Neuronal stem cell (in vitro differentiated cells): ENCODE data around the gene STEAP3.

ENCODE experiments used
- DNase-seq: peaks from one replicate; pipeline ENCODE4 v3.0.0-alpha.2; 2013; ENCODE audit warnings: low spot score
- H2AFZ ChIP-seq: one replicate; pipeline ENCODE4 v1.6.1; 2013; ENCODE audit warnings: mild to moderate bottlenecking, low read length, inconsistent platforms
- H2AK5ac ChIP-seq: 2 replicates; pipeline ENCODE4 v1.6.1; 2013; ENCODE audit warnings: low read depth, mild to moderate bottlenecking, inconsistent platforms, low read length, moderate library complexity, mixed read lengths
- H2BK120ac ChIP-seq: 2 replicates; pipeline ENCODE4 v1.6.1; 2013; ENCODE audit warnings: low read depth, mild to moderate bottlenecking, inconsistent platforms, low read length, moderate library complexity, mixed read lengths
- H2BK12ac ChIP-seq: one replicate; pipeline ENCODE4 v1.6.1; 2013; ENCODE audit warnings: low read length, inconsistent platforms
- H2BK15ac ChIP-seq: 2 replicates; pipeline ENCODE4 v1.6.1; 2013; ENCODE audit warnings: mild to moderate bottlenecking, low read length, inconsistent platforms, mixed read lengths
- H2BK5ac ChIP-seq: one replicate; pipeline ENCODE4 v1.6.1; 2013; ENCODE audit warnings: inconsistent platforms, mild to moderate bottlenecking, low read length, moderate library complexity
- H3K14ac ChIP-seq: one replicate; pipeline ENCODE4 v1.6.1; 2013; ENCODE audit warnings: low read length, inconsistent platforms
- H3K18ac ChIP-seq: 2 replicates; pipeline ENCODE4 v1.6.1; 2013; ENCODE audit warnings: low read length, inconsistent platforms
- H3K23ac ChIP-seq: 2 replicates; pipeline ENCODE4 v1.6.1; 2013; ENCODE audit warnings: low read depth, mild to moderate bottlenecking, mixed read lengths, low read length, inconsistent platforms; ENCODE audit not compliant: poor library complexity
- H3K27ac ChIP-seq: replicated peaks from 3 replicates; pipeline ENCODE4 v1.5.1; 2013; ENCODE audit warnings: low read length, inconsistent platforms
- H3K27me3 ChIP-seq, 3 experiments: 2 replicates each; pipeline ENCODE4 v1.6.1; 2013; ENCODE audit warnings: low read length in 3 of 3, mild to moderate bottlenecking in 2 of 3, inconsistent platforms in 1 of 3, low read depth in 1 of 3, mixed read lengths in 1 of 3, moderate library complexity in 1 of 3; ENCODE audit not compliant: control insufficient read depth in 3 of 3, insufficient read depth in 3 of 3
- H3K36me3 ChIP-seq, 2 donors: replicated peaks in 1 of 2; 2 replicates each; pipeline ENCODE4 v1.6.1; 2013; ENCODE audit warnings: low read length in 2 of 2; ENCODE audit not compliant: control insufficient read depth in 2 of 2, insufficient read depth in 2 of 2
- H3K4ac ChIP-seq: 2 replicates; pipeline ENCODE4 v1.6.1; 2013; ENCODE audit warnings: inconsistent platforms, mild to moderate bottlenecking, low read length, moderate library complexity
- H3K4me1 ChIP-seq, 2 donors: 1 replicate in 1 of 2; 2 replicates in 1 of 2; pipeline ENCODE4 v1.6.1; 2013; ENCODE audit warnings: low read length in 2 of 2, low read depth in 1 of 2; ENCODE audit not compliant: control insufficient read depth in 2 of 2, insufficient read depth in 1 of 2
- H3K4me2 ChIP-seq: one replicate; pipeline ENCODE4 v1.6.1; 2013; ENCODE audit warnings: mild to moderate bottlenecking, low read length, inconsistent platforms; ENCODE audit not compliant: insufficient read depth, poor library complexity, severe bottlenecking
- H3K4me3 ChIP-seq, 2 donors: 2 replicates each; pipeline ENCODE4 v1.5.1; 2013; ENCODE audit warnings: low read length in 2 of 2, mild to moderate bottlenecking in 2 of 2, inconsistent platforms in 1 of 2, moderate library complexity in 1 of 2
- H3K79me1 ChIP-seq: one replicate; pipeline ENCODE4 v1.6.1; 2013; ENCODE audit warnings: low read depth, mild to moderate bottlenecking, inconsistent platforms, low read length, moderate library complexity
- H3K9ac ChIP-seq: one replicate; pipeline ENCODE4 v1.6.1; 2013; ENCODE audit warnings: mild to moderate bottlenecking, low read depth, low read length, inconsistent platforms; ENCODE audit not compliant: poor library complexity
- H3K9me3 ChIP-seq, 2 donors: replicated peaks in 1 of 2; 2 replicates each; pipeline versions ENCODE3 to v1.6.1; 2013; ENCODE audit warnings: low read length in 2 of 2, mild to moderate bottlenecking in 2 of 2, inconsistent platforms in 1 of 2, low read depth in 1 of 2, mixed read lengths in 1 of 2, moderate library complexity in 1 of 2; ENCODE audit not compliant: control insufficient read depth in 2 of 2, insufficient read depth in 1 of 2
- H4K8ac ChIP-seq: one replicate; pipeline ENCODE4 v1.6.1; 2013; ENCODE audit warnings: low read depth, mild to moderate bottlenecking, inconsistent platforms, low read length, moderate library complexity
- H4K91ac ChIP-seq: one replicate; pipeline ENCODE4 v1.6.1; 2013; ENCODE audit warnings: low read length, low read depth, mild to moderate bottlenecking, inconsistent platforms; ENCODE audit not compliant: poor library complexity
- WGBS, 2 donors: extraction: QIAGEN DNeasy Blood & Tissue Kit; methylation state at CpG; one replicate each; pipeline ENCODE4 v1.1.7; 2013; ENCODE audit warnings: missing lambda C conversion rate in 2 of 2, mixed read lengths in 1 of 2; ENCODE audit not compliant: insufficient read length in 2 of 2, insufficient replicate concordance in 1 of 2; ENCODE audit errors: extremely low coverage in 2 of 2; 5-methylcytosine and 5-hydroxymethylcytosine counted together

The STEAP3 gene

DNA sequence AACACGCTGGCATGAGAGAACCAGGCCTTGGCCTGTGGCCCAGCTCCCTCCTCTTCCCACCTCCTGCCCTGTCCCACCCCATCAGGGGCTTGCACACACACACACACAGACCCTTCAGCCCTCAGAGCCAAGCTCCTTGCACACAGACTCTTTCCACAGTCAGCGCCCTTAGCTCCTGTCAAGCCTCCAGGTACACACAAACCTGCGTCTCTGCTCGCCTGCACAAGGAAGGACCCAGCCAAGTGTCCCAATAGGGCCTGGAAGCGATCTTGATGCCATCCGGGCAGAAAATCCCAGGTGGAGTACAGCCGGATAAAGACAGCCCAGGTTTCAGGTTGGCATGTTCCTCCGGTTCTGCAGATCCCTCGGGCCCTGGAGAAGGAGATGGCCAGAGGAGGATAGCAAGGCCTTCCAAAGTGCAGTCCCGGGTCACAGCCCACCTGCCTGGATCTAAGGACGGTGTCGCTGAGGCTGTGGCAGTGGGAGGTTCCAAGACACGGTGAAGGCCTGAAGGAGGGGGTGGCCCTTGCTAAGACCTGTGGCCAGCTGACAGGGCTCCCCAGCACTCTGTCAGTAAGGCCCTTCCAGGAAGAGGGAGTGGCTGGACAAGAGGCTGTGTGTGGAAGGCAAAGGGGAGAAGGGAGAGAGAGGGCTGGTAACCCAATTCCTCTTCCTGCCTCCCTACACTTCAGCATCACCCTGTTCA, 18.5 kb upstream of the STEAP3 start:
- H2BK15ac ChIP-seq = no peak overlapping the region
- H4K8ac ChIP-seq = no peak overlapping the region
- no CpG with 5 or more reads among the region's 13 CpGs for WGBS, 2 donors
- H3K36me3 ChIP-seq = no peaks in the 10 kb centered on the region
- no peak overlapping the region for H2BK5ac ChIP-seq
- H2AFZ ChIP-seq = no peak overlapping the region
- H3K4me2 ChIP-seq = no peak overlapping the region
- H4K91ac ChIP-seq = no peak overlapping the region
- H3K4ac ChIP-seq = no peak overlapping the region
- H3K4me3 ChIP-seq = no peak overlapping the region
- H2AK5ac ChIP-seq = peak overlapping the region; percentile 41
- DNase-seq = no peak
- H3K27ac ChIP-seq = no peak overlapping the region
- H2BK12ac ChIP-seq = no peak overlapping the region
- H3K27me3 ChIP-seq = peaks cover 0 to 20% (median 0%) of the 10 kb centered on the region in 3 experiments
- H3K4me1 ChIP-seq = no peaks in the 10 kb centered on the region
- H3K9ac ChIP-seq = no peak overlapping the region
- H3K79me1 ChIP-seq = no peaks in the 10 kb centered on the region
- no peak overlapping the region for H3K23ac ChIP-seq
- no peaks in the 10 kb centered on the region for H3K9me3 ChIP-seq
- peak overlapping the region; percentile 36 for H3K18ac ChIP-seq
- H3K14ac ChIP-seq = no peak overlapping the region
- no peak overlapping the region for H2BK120ac ChIP-seq

DNA sequence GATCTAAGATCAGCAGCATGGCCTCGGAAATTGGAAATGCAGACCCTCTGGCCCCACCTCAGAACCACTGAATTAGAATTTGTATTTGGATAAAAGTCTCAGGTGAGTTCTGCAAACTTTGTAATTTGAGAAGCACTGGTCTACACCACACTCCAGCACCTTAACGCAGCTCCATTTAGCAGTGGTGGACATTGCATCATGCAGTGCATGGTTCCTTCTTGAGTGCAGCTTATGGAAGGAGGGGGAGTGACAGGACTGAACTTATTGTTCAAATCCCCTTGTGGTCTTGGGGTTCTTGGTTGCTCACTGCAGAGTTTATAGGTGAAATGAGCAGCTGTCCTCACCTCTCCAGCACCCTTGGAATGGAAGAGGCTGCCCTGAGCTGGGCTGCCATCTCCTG, 17.4 kb upstream of the STEAP3 start:
- Histone ChIP-seq H3K4me3 (no peak overlapping the region), H3K23ac (no peak overlapping the region), H3K79me1 (no peaks in the 10 kb centered on the region), H4K91ac (no peak overlapping the region), H3K14ac (peak overlapping the region; percentile 75), H2BK5ac (no peak overlapping the region), H3K9ac (no peak overlapping the region), H3K18ac (no peak overlapping the region), H2AFZ (no peak overlapping the region), H4K8ac (no peak overlapping the region), H3K36me3 (no peaks in the 10 kb centered on the region), H2BK15ac (no peak overlapping the region), H3K9me3 (no peaks in the 10 kb centered on the region), H2BK12ac (no peak overlapping the region), H3K4me1 (no peaks in the 10 kb centered on the region), H3K27me3 (peaks cover 0 to 20% (median 0%) of the 10 kb centered on the region in 3 experiments), H2AK5ac (no peak overlapping the region), H3K4ac (no peak overlapping the region), H3K27ac (no peak overlapping the region), H2BK120ac (no peak overlapping the region), H3K4me2 (no peak overlapping the region)
- no CpG with 5 or more reads among the region's 2 CpGs for WGBS, 2 donors
- DNase-seq = no peak

DNA sequence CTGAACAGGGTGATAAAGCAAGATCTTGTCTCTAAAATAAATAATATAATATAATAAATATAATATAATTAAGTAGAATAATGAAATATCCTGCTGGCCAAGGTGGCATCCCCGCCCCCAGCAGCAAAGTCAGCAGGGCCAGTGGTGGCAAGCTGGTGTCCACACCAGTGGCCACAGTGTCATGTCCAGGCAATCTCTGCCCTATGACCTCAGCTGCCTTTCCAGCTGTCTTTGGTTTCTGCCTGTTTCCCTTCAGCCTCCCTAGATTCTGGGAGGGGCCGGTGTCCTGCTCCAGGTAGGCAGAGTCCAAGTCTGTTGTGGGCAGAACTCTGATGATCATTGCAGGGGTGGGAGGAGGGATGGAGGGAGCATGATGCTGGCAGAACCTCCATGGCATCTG, 16.2 kb upstream of the STEAP3 start:
- H3K18ac ChIP-seq = no peak overlapping the region

DNA sequence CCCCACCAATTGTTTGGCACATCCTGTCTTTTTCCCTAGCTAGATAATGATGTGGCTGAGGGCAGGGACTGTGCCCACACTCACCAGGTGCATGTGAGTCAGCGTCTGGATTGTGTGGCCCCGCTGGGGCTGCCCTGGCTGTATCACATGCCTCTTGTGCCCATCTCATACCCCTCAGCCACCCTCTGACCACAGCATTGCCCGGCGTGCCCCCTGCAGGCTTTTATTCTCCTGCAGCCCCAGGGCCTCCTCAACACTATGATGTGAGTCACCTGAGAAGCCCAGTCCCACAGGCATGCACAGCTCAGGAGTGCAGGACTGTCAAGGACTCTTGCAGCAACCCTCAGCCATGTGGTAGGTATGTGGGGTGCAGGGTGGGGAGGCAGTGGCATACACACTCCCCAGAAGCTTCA, 14.8 kb upstream of the STEAP3 start:
- Histone ChIP-seq H3K79me1 (no peaks in the 10 kb centered on the region), H3K9ac (no peak overlapping the region), H3K4me1 (no peaks in the 10 kb centered on the region), H3K27me3 (peaks cover 0 to 20% (median 0%) of the 10 kb centered on the region in 3 experiments), H2BK5ac (no peak overlapping the region), H3K14ac (no peak overlapping the region), H2BK12ac (no peak overlapping the region), H3K4me2 (no peak overlapping the region), H4K8ac (no peak overlapping the region), H2BK15ac (no peak overlapping the region), H3K23ac (no peak overlapping the region), H3K4me3 (no peak overlapping the region), H3K27ac (no peak overlapping the region), H3K36me3 (no peaks in the 10 kb centered on the region), H2BK120ac (no peak overlapping the region), H2AK5ac (no peak overlapping the region), H4K91ac (no peak overlapping the region), H3K18ac (no peak overlapping the region), H3K9me3 (no peaks in the 10 kb centered on the region), H3K4ac (no peak overlapping the region), H2AFZ (no peak overlapping the region)
- no CpG with 5 or more reads among the region's 4 CpGs for WGBS, 2 donors
- no peak for DNase-seq

More for the DNA sequence above, 16.2 kb upstream of the STEAP3 start:
- Histone ChIP-seq H2BK5ac (no peak overlapping the region), H2AFZ (no peak overlapping the region), H4K8ac (no peak overlapping the region), H3K27ac (no peak overlapping the region), H3K4me3 (no peak overlapping the region), H3K14ac (no peak overlapping the region), H3K4ac (no peak overlapping the region), H3K23ac (no peak overlapping the region), H4K91ac (no peak overlapping the region), H3K9ac (peak overlapping the region; percentile 51), H3K4me1 (no peaks in the 10 kb centered on the region), H2BK120ac (no peak overlapping the region), H3K79me1 (no peaks in the 10 kb centered on the region), H2AK5ac (peak overlapping the region; percentile 60), H3K27me3 (peaks cover 0 to 20% (median 0%) of the 10 kb centered on the region in 3 experiments), H3K36me3 (no peaks in the 10 kb centered on the region), H3K4me2 (no peak overlapping the region), H2BK15ac (no peak overlapping the region), H3K9me3 (no peaks in the 10 kb centered on the region), H2BK12ac (no peak overlapping the region)
- DNase-seq = no peak
- no CpG with 5 or more reads among the region's 2 CpGs for WGBS, 2 donors
